ENCODE measurements around the gene PAX5.

- no peak for TF ChIP-seq POLR2A (IDR thresholded peaks at IDR 0.05; ENCODE audit: low read length)
- no peak for TF ChIP-seq GATA1 (IDR thresholded peaks at IDR 0.05; ENCODE audit: low read depth, low read length)
Observed at GRCh38 chr9:36950389-36950788, 83.7 kb downstream of the PAX5 start.
